Astrocyte (in vitro differentiated cells and primary cell): Measurements from ENCODE around the gene TRRAP. TPM values are rescaled to one million over a fixed set of nuclear protein-coding genes. Genes with fewer than 3 reads are reported as not detected.
A peak's percentile ranks its signal among the peaks of the same experiment; 100 is the strongest.

ENCODE experiments used
- DNase-seq: peaks from one replicate; pipeline ENCODE4 v3.0.0-alpha.2; 2010; ENCODE audit warnings: low read depth
- FAIRE-seq: peaks from 2 replicates; lab custom pipeline; 2011; peaks lifted over from hg19 to GRCh38; lab: Jason Lieb, UNC
- H2AFZ ChIP-seq: 2 replicates; pipeline ENCODE4 v1.6.0; 2012; ENCODE audit warnings: low read depth, low read length, inconsistent platforms
- H3K27ac ChIP-seq: 2 replicates; pipeline ENCODE4 v1.5.1; 2011; ENCODE audit warnings: low read depth, low read length, inconsistent platforms
- H3K27me3 ChIP-seq: 2 replicates; pipeline ENCODE4 v1.6.0; 2011; ENCODE audit warnings: low read length, inconsistent platforms; ENCODE audit not compliant: insufficient read depth
- H3K36me3 ChIP-seq: 2 replicates; pipeline ENCODE4 v1.5.1; 2011; ENCODE audit warnings: low read length, inconsistent platforms; ENCODE audit not compliant: insufficient read depth
- H3K4me1 ChIP-seq: 2 replicates; pipeline ENCODE4 v1.5.1; 2011; ENCODE audit warnings: low read length, inconsistent platforms; ENCODE audit not compliant: insufficient read depth
- H3K4me2 ChIP-seq: 2 replicates; pipeline ENCODE4 v1.6.0; 2012; ENCODE audit warnings: low read length, inconsistent platforms
- H3K4me3 ChIP-seq: 2 replicates; pipeline ENCODE4 v1.5.1; 2011; ENCODE audit warnings: low read depth, mild to moderate bottlenecking, low read length, inconsistent platforms; ENCODE audit not compliant: insufficient read depth
- H3K79me2 ChIP-seq: 2 replicates; pipeline ENCODE4 v1.6.0; 2012; ENCODE audit warnings: mild to moderate bottlenecking, low read length, inconsistent platforms; ENCODE audit not compliant: insufficient read depth
- H3K9ac ChIP-seq: 2 replicates; pipeline ENCODE4 v1.6.0; 2012; ENCODE audit warnings: mild to moderate bottlenecking, low read length, inconsistent platforms
- H3K9me3 ChIP-seq: 2 replicates; pipeline ENCODE4 v1.5.1; 2012; ENCODE audit warnings: low read depth, mild to moderate bottlenecking, low read length, inconsistent platforms; ENCODE audit not compliant: insufficient read depth
- H4K20me1 ChIP-seq: 2 replicates; pipeline ENCODE4 v1.6.0; 2012; ENCODE audit warnings: low read length, inconsistent platforms; ENCODE audit not compliant: insufficient read depth
- H3K27ac Mint-ChIP-seq: one replicate; pipeline ENCODE4 v1.8.0; 2021; ENCODE audit warnings: mild to moderate bottlenecking, mixed read lengths; ENCODE audit not compliant: unreplicated experiment
- H3K27me3 Mint-ChIP-seq: one replicate; pipeline ENCODE4 v1.8.0; 2021; ENCODE audit warnings: low read depth, mixed read lengths; ENCODE audit not compliant: unreplicated experiment
- H3K36me3 Mint-ChIP-seq: one replicate; pipeline ENCODE4 v1.8.0; 2021; ENCODE audit warnings: low read depth, mixed read lengths; ENCODE audit not compliant: unreplicated experiment
- H3K4me1 Mint-ChIP-seq: one replicate; pipeline ENCODE4 v1.8.0; 2021; ENCODE audit warnings: low read depth, mixed read lengths; ENCODE audit not compliant: unreplicated experiment
- H3K4me3 Mint-ChIP-seq: one replicate; pipeline ENCODE4 v1.8.0; 2021; ENCODE audit warnings: mild to moderate bottlenecking, moderate library complexity, mixed read lengths; ENCODE audit not compliant: unreplicated experiment
- H3K9me3 Mint-ChIP-seq: one replicate; pipeline ENCODE4 v1.8.0; 2021; ENCODE audit warnings: mild to moderate bottlenecking, mixed read lengths; ENCODE audit not compliant: unreplicated experiment
- EZH2 ChIP-seq: IDR thresholded peaks from 2 replicates; pipeline ENCODE4 v1.6.1; 2012; ENCODE audit warnings: mild to moderate bottlenecking, low read length, inconsistent platforms; ENCODE audit not compliant: insufficient read depth
- total RNA-seq: library from RNA; stranded (reverse); gene quantifications from 2 replicates; pipeline ENCODE4 v1.2.1, GENCODE V29; 2021
- TF ChIP-seq, protein P1 (sequence below): IDR thresholded peaks from 2 replicates; pipeline ENCODE4 v1.5.1; 2011; ENCODE audit warnings: low read depth, mild to moderate bottlenecking, inconsistent platforms, low read length, moderate library complexity; ENCODE audit not compliant: insufficient read depth

TRRAP gene
- total RNA-seq, 1 donor from 2014 or later, result 33.5 TPM

- H3K36me3 ChIP-seq, result no peaks in the 10 kb centered on the region
- Mint-ChIP-seq H3K4me3 (peak within 1 kb of the TSS; percentile 83), H3K27me3 (no peaks in the 10 kb centered on the region), H3K27ac (no peak within 1 kb of the TSS), H3K36me3 (no peaks in the 10 kb centered on the region), H3K4me1 (peaks cover 10% of the 10 kb centered on the region), H3K9me3 (no peaks in the 10 kb centered on the region)
- H3K4me2 ChIP-seq, result peak within 1 kb of the TSS; percentile 85
- DNase-seq, result no peak
- H3K9ac ChIP-seq, result peak within 1 kb of the TSS; percentile 23
- H3K79me2 ChIP-seq, result no peaks in the 10 kb centered on the region
- peak within 1 kb of the TSS; percentile 46 for H3K4me3 ChIP-seq
- H3K4me1 ChIP-seq, result peaks cover 18% of the 10 kb centered on the region
- no peak within 1 kb of the TSS for H3K27ac ChIP-seq
- no peaks in the 10 kb centered on the region for H4K20me1 ChIP-seq
- TF ChIP-seq, protein P1, sequence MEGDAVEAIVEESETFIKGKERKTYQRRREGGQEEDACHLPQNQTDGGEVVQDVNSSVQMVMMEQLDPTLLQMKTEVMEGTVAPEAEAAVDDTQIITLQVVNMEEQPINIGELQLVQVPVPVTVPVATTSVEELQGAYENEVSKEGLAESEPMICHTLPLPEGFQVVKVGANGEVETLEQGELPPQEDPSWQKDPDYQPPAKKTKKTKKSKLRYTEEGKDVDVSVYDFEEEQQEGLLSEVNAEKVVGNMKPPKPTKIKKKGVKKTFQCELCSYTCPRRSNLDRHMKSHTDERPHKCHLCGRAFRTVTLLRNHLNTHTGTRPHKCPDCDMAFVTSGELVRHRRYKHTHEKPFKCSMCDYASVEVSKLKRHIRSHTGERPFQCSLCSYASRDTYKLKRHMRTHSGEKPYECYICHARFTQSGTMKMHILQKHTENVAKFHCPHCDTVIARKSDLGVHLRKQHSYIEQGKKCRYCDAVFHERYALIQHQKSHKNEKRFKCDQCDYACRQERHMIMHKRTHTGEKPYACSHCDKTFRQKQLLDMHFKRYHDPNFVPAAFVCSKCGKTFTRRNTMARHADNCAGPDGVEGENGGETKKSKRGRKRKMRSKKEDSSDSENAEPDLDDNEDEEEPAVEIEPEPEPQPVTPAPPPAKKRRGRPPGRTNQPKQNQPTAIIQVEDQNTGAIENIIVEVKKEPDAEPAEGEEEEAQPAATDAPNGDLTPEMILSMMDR, result no peak
- TF ChIP-seq EZH2, result no peak
- H3K9me3 ChIP-seq, result no peaks in the 10 kb centered on the region
- peak within 1 kb of the TSS; percentile 47 for H2AFZ ChIP-seq
- FAIRE-seq, result no peak
- peaks cover 14% of the 10 kb centered on the region for H3K27me3 ChIP-seq
Measured at GRCh38 chr7:98869597-98870120, 8.7 kb upstream of the TRRAP start, which contains the start of gene TMEM130. Gene TMEM130, minus strand, starts transcription at chr7:98870014. Its CDS starts 153 bp downstream, at chr7:98869861.

DNA sequence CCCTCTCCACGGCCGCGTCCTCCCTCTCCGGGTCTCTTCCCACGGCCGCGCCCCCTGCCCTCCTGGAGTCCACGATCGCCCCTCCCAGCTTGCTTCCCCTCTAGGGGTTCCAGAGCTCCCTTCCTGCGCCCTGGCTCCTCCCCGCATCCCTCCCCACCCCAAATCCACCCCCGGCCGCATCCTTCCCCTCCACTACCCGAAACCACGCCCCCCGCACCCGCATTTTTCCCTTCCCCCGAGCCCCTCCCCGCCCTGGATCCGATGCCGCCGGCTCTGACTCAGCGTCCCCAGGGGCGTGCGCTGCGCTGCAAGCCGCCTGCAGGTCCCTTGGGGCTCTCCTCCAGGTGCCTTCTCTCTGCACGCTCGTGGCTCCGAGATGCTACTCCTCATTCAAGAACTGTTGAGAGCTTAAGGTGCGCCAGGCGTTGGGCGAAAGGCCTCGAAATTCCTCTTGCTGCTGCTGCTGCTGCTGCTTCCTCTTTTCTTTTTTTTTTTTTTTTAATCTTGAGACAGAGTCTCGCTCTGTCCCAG lies 8.1 kb upstream of the TRRAP start:
- DNase-seq, result peak; percentile 47
- Mint-ChIP-seq H3K9me3 (no peaks in the 10 kb centered on the region), H3K36me3 (no peaks in the 10 kb centered on the region), H3K27me3 (no peaks in the 10 kb centered on the region), H3K4me1 (peaks cover 6% of the 10 kb centered on the region), H3K4me3 (peak overlapping the region; percentile 83), H3K27ac (no peak overlapping the region)
- H3K9me3 ChIP-seq, result no peaks in the 10 kb centered on the region
- TF ChIP-seq EZH2, result no peak
- TF ChIP-seq, protein P1, result no peak
- H4K20me1 ChIP-seq, result no peaks in the 10 kb centered on the region
- FAIRE-seq, result no peak
- peak overlapping the region; percentile 23 for H3K9ac ChIP-seq
- H3K36me3 ChIP-seq, result no peaks in the 10 kb centered on the region
- H3K4me1 ChIP-seq, result peaks cover 13% of the 10 kb centered on the region
- no peak overlapping the region for H2AFZ ChIP-seq
- H3K27ac ChIP-seq, result no peak overlapping the region
- H3K79me2 ChIP-seq, result no peaks in the 10 kb centered on the region
- peaks cover 14% of the 10 kb centered on the region for H3K27me3 ChIP-seq
- peak overlapping the region; percentile 85 for H3K4me2 ChIP-seq
- peak overlapping the region; percentile 46 for H3K4me3 ChIP-seq
